8988T (cell line): ENCODE results near the gene SBF2.

Experiments used
- DNase-seq: peaks from one replicate; pipeline ENCODE4 v3.0.0; 2011

The SBF2 gene

DNA sequence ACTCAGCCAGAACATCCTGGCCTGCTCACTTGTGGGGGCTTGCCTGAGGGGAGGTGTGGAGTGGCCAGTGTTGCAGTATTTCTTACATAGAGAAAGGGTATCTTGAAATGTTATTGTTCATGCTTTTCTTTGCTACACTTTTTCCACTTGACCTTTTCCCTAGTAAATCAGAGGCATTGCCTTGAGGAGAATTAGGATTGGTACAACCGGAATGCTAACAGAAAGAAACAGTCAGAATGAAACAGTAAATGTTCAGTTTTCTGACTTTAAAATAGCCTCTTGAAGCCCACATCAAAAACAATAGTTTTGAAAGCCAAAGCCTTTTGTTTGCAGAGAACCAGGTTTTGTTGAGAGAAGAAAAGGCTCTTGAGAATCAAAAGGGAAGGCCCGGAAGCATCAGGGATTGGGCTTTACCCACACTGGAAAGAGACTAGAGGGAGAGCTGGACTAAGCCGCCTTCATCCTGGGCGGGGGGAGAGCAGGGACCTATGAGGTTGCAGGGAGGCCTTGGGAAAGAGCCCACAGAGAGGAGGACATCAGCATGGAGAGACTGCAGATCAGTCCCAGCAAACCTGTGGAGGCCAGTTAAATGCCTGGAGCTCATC, 23.2 kb upstream of the SBF2 start:
- DNase-seq, result no peak

DNA sequence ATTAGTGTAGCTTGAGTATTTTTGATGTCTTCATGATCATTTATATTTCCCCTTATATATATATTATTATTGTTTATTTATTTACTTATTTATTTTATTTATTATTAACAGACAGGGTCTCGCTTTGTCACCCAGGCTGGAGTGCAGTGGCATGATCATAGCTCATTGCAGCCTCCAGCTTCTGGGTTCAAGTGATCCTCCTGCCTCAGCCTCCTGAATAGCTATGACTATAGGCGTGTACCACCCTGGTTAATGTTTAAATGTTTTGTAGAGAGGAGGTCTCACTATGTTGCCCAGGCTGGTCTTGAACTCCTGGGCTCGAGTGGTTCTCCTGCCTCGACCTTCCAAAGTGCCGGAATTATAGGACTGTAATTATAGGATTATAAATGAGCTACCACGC, 21.1 kb upstream of the SBF2 start:
- DNase-seq, result no peak

DNA sequence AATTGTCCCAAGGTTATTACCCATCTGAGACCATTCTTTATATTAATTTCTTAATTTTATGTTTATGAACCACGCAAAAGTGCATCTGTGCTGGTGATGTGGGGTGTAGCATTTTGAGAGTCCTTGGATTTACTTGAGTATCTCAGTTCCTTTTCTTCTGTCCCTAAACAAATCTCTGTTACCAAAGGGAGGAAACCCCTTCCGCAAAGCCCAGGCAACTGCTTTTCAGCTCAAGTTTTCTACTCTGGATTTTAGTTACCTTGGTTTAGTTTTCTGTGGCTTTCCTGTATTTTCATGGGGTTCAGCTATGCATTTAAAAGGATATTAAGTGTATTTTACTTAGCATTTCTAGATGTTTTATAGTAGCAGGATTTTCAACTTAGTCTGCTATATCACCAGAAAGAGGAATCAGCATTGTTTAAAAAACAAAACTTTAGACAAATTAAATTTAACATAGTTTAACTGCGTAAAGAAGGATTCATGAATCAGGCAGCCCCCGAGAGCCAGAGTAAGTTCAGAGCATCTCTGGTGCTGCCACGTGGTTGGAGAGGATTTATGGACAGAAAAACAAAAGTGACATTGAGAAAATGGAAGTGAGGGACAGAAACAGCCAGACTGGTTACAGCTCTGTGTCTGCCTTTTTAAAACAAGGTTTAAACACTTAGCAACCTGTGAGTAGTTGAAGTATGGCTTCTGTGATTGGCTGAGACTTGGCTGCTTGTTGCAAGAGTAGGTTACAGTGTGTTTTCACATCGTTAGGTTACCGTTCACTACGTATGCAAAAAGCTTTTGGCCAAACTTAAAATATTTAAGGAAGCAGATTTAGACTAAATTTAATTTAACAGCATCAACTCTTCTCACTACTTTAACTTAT, 20.4 kb upstream of the SBF2 start:
- no peak for DNase-seq

DNA sequence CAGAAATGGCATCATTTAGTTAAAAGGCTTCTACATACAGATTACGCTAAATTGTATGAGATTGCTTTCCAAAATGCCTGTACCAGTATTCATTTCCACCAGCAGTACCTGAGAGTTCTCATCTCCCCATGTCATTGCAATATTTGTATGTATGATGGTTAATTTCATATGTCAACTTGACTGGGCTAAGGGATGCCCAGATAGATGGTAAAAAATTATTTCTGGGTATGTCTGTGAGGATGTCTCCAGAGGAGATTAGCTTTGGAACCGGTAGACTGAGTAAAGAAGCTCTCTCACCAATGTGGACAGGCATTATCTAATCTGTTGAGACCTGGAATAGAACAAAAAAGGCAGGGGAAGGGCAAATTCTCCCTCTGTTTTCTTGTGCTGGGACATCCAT, 17.8 kb upstream of the SBF2 start:
- no peak for DNase-seq

DNA sequence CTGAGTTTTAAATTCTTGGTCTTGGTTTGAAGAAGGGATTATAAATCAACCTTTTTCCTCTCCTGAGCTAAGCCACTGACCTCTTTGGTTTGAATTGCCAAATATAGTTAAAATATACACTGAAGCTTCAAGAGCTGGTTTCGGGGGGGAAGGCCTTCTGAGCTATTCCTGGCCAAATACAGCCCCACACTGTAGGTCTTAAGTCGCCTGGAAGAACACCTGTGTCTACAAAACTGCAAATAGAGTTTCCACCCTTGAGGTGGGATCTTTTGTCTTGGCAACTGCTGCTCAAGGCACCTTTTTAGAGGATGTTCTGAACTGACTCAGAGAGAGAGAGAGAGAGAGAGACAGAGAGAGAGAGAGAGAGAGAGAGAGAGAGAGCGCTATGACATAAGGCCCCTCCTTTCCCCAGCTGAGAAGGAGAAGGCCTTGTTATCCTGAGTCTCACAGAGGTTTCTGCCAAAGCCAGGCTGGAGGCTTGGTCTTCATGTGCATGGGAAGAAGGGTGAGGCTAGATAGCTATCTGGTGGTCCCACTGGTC, 16.4 kb upstream of the SBF2 start:
- DNase-seq, result no peak

DNA sequence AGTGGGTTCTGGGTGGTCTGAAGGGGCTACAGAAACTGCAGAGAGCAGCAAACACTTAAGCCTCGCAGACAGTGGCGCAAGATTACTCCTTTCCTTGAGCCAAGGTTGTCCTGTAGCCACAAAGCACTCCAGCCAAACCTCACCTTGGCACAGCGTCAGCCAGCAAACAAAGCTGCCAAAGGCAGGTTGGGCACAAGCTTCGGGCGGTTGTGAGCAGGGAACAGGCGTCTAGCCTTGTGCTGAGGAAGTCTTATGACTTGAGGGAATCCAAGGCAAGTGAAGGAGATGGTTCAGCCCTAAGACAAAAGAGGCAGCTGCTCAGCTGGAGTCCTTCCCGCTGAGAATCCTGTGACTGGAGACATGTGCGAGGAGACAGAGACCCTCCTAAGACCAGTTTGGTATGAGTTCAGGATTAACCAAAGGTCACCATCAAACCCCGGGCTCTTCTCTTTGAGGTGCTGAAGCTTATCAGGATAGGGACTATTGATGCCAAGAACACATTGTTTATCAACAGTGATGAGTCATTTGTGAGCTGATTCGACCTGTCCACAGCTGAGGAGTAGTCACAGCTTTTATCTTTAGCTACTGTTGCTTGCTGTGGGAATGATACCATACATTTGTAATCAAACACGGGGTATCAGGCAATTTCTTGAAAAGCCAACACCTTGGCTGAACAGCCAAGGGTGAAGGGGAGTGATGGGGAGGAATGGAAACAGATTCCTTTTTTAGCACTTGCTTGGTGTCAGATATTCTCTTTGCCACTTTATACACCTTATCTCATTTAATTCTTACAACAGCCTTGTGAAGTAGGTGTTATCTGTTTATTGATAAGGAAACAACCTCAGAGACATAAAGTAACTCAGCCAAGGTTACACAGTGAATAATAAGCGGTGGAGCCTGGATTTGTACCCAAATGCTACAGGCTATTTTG, 15.4 kb upstream of the SBF2 start:
- DNase-seq, result no peak

DNA sequence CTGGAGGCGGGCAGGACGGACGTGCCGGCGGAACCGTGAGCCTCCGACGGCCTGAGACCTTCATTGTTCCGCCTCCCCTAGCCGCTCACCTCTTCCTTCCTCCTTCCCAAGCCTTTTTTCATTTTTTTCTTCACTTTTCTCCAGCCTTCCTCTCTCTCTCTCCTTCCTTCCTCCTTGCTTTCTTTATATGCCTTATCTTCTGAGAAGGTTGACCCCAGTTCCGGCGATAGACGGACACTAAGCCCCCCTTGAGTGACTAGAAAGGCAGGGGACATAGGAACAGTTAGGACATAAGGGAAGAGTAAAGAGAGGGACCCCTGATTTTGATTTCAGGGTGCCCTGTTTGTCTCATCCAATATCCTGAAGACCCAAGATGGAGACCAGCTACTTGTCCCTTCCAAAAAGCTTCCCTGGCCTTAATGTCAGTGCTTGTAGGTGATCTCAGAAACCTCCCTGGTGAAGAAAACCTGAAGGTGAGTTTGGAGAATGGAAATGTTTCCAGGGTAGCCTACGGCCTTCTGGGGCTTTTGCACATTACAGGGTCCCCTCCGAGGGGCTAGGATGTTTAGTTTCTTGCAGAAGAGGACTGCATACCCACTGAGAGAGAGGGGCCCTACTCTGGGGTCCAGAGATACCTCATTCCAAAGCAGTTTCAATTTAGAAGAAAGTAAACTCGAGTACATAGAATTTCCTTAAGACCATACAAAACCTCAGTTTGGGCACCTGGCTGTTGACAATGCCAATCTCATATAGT, 14.4 kb upstream of the SBF2 start:
- no peak for DNase-seq

DNA sequence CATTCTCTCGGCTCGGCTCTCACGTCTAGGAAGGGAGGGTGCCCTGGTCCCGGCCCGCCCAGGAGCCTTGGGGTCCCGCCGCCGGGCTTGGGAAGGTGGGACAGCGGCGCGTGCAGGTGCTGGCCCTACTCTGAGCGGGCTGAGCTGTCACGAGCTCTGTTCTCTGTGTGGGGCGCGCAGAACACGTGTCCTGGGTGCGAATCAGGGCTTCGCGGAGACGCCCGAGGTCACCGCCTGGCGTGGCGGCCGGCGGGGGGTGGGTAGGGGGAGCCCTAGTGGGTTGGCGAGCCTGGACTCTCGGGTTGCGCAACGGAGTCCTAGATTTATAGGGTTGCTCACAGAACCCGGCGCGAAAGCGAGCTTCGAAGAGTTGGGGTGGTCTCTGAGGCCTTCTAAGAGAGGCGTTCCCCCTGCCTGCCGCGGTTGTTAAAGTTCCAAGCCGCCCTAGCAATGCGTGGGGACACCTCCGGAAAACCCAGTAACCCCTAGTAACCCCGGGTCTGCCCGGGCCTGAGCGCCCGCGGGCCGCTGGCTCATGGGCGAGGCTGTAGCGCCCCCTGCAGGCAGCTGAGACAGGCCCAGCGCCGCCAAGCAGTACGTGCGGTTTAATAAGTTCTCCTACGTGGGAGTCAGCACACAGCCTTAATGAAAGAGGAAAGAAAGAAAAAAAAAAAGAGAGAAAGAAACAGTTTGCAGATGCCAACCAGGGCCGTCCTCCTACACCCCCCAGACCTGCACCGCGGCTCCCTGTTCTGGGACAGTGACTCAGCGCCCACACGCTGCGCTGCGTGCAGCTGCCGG, 13.6 kb upstream of the SBF2 start:
- peak; percentile 89 for DNase-seq

DNA sequence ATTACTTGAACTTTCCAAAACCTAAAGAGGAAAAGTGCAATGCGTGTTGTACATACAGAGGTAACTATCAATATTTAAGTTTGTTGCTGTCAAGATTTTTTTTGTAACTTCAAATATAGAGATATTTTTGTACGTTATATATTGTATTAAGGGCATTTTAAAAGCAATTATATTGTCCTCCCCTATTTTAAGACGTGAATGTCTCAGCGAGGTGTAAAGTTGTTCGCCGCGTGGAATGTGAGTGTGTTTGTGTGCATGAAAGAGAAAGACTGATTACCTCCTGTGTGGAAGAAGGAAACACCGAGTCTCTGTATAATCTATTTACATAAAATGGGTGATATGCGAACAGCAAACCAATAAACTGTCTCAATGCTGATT, 13.0 kb upstream of the SBF2 start:
- no peak for DNase-seq

DNA sequence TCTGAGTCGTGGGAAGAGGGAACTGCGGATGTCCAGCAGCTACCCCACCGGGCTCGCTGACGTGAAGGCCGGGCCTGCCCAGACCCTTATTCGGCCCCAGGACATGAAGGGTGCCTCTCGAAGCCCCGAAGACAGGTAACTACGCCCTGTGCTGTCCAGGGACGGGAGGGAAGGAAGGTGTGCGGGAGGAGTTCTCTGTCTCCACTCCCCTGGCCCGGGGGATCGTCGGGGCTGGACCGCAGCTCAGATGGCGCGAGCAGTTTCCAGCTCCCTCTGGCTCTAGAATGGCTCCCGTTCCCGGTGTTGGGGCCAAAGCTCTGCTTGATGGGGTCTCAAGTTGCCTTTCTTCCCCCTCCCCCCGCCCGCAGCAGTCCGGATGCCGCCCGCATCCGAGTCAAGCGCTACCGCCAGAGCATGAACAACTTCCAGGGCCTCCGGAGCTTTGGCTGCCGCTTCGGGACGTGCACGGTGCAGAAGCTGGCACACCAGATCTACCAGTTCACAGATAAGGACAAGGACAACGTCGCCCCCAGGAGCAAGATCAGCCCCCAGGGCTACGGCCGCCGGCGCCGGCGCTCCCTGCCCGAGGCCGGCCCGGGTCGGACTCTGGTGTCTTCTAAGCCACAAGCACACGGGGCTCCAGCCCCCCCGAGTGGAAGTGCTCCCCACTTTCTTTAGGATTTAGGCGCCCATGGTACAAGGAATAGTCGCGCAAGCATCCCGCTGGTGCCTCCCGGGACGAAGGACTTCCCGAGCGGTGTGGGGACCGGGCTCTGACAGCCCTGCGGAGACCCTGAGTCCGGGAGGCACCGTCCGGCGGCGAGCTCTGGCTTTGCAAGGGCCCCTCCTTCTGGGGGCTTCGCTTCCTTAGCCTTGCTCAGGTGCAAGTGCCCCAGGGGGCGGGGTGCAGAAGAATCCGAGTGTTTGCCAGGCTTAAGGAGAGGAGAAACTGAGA, 12.2 kb upstream of the SBF2 start:
- no peak for DNase-seq

DNA sequence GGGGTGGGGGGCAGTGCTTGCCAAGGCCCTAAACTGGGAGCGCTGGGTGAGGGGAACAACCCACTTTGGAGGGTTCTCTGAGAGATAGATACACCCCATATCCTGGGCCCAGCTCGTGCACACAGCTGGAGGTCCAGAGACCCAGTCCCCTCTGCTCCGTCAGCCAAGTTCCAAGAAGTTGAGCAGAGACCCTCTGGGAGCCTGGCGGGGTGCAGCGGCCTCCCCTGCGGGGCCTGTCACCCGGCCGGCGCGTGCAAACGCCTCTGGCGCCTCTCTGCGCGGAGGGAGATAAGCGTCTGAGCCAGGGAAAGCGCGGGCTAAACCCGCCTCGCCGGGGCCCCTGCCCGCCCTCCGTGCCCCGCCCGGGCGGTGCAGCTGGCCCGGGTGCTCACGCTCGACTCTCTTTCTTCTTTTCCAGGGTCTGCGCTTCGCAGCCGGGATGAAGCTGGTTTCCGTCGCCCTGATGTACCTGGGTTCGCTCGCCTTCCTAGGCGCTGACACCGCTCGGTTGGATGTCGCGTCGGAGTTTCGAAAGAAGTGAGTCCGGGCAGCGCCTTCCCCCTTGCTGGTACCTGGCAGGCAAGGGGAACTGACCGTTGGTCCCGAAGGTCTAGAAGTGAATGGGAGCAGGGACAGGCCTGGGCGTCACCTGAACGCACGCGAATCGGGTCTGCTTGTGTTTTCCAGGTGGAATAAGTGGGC, 11.4 kb upstream of the SBF2 start:
- DNase-seq, result no peak

DNA sequence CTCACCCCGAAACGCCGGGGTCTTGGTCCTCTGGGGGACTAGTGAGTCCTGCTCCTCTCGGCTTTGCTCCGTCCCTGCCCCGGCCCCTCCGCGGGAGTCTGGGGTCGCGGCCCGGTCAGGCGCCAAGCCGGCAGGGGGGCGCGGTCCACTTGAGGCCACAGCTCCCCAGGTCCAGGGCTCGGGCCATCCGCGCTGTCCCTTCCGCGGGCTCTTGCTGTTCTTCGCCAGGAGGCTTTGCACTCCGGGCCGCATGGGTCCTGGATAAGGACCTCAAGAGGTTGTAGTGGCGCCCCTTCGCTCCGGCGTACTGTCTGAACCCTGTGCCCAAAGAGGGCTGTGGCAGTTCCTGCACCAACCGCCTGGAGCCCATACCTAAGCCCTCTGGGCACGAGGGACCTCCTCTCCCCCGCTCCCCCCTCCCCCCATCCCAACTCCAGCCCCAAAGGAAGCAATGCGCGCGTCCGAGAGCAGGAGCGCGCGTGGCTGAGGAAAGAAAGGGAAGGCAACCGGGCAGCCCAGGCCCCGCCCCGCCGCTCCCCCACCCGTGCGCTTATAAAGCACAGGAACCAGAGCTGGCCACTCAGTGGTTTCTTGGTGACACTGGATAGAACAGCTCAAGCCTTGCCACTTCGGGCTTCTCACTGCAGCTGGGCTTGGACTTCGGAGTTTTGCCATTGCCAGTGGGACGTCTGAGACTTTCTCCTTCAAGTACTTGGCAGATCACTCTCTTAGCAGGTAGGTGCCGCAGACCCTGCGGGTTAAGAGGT, 10.7 kb upstream of the SBF2 start, which contains the start of gene ADM:
Gene ADM (plus strand): TSS at position 579 of the 767 bp plus-strand sequence. CDS start 628 bp downstream, outside the sequence.
- DNase-seq, result peak; percentile 93

DNA sequence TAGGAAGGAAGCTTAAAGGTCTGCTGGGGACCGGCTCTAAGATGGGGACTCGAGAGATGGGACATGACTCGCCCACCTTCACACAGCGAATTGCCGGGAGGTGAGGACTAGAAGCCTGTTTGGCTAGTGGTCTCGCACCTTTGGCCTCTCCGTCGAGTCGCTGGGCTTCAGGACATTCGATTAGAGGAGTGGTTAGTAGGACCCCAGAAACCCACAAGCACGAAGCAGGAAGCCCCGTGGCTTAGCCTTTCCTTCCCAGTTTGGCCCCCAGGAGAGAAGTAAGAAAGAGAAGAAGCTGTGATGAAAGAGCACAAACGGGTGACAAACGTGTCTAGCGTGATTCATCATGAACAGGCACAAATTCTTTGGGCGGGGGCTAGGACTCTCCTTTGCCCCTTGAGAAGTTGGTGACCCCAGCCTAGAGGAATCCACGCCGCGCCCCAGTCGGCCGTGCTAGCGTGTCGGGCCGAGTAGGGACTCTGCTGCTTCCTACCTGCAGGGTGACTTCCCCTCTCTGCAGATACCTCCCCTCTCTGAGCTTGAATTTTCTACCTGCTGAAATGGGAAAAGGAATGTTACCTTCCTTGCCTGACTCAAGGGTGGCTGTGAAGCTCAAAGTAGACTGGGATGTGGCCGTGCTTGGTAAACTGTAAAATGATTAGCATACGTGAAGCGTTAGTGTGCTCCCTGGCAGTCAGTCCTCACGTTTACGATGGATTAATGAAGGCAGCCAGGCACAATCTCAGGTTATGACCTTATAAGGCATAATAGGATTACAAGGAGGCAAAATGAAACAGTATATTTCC, 9.7 kb upstream of the SBF2 start:
- DNase-seq, result no peak

DNA sequence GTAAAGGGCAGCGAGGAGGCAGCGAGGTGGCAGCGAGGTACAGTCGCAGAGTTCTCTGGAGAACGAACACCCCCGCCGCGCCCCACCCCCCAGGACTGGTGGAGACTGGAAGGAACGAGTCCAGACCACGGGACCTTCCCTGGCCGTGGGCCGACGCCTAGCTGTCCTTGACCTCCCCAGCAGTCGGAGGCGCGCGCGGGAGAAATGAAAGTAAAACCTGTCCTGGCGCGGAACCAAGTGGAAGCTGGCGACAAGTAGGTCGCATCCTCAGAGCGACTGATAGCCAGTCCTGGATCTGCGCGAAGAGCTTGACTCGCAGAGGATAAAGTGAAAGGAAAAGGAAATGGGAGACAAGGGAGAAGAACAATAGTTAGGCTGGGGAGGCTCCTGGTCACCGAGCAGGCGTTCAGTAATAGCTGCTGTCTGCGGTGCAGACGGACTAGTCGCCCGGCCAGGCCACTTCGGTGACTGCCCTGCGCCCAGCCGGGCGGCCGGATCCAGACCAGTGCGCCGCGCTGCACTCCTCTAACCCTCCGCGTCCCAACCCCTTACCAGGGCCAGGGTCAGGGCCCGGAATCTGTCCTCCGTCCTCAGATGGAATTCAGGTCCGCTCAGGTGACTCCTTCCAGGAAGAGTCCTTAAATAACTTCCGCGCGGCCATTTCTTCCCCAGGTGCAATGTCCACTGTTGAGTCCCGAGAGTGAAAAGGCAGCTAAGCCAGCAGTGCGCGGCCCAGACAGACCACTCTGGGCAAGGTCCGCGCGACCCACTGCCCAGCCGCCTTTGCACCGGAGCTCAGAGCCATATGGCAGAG, 8.9 kb upstream of the SBF2 start:
- DNase-seq, result no peak

DNA sequence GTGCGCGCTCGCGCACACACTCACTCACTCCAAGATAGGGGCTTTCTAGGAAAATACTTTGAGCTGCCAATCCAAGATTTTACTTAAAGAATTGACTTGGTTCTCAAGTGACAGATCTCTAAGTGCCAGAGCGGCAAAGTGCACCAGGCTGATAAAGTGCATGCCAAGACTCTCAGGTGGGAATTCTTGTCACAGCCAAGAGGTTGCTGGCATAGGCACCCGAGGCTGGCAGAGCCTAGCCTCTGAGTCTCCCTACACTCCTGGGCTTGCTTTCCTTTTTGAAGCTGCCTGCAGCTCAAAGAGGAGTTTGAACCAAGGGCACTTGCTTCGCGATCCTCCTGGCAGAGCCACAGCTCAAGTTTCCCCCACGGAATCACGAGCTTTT, 8.3 kb upstream of the SBF2 start:
- DNase-seq, result no peak

DNA sequence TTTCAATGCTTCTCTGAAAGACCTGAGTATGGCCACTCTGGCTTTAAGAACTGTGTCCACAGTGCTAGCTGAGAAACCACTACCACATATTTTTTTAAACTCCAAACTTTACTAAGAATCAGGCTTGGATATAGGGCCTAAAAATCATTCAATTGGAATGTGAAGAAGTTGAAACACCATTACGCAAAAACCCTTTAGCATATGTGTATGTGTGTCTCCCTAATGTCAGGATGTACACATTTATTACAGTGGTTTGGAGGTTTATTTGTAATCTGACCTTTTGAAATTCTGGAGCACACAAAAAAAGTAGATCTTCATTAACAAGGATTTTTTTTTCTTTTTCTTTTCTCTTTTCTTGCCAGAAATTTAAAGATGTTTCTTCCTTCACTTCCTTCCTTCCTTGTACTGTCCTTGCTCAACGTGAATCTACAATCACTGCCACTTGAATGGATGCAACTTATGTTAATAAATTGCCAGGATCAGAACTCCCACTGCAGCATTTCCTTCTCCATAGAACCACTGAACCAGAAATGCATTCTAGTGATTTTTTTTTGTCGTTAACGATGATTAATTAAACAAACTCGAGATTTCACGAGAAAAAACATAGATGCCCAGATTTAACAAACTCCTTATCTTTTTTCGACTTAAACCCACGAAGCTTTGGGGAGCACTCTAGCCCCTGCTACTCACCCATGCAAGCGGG, 7.8 kb upstream of the SBF2 start:
- DNase-seq, result no peak
